ENCODE measurements around the gene BRD4. TPM values are rescaled to one million over a fixed set of nuclear protein-coding genes. Genes with fewer than 3 reads are reported as not detected.

BRD4 gene
- total and polyA plus RNA-seq, 4 donors, result 16.3 to 59.0 (median 40.2) TPM

DNA sequence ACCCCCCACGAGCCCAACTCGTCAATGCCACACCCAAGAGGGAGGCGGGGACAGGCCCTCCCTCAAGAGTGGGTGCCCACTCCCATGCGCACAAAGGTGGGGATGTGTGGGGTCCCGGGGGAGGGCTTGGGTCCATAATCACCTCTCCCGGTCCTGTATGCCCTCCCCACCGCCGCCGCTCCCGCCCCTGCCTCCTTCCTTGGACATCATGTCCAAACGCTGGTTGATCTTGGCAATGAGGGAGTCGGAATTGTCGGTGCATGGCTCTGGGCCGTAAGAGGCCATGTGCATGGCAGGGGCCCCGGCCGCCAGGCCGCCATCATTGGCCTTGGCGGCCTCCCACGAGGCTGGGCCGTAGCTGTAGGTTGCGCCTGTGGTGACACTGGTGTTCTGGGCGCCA, 41.3 kb upstream of the BRD4 start:
- Histone ChIP-seq H3K27me3 (ENCODE audit: control insufficient read depth, insufficient read depth, low read length) (no peaks in the 10 kb centered on the region), H3K27ac (ENCODE audit: low read depth, low read length) (no peak overlapping the region), H3K36me3 (ENCODE audit: control insufficient read depth, insufficient read depth, low read length) (peaks cover 66% of the 10 kb centered on the region), H3K4me1 (ENCODE audit: control insufficient read depth, insufficient read depth, low read length) (peaks cover 36% of the 10 kb centered on the region), H3K9me3 (ENCODE audit: control insufficient read depth, insufficient read depth, low read length) (no peaks in the 10 kb centered on the region), H3K4me3 (ENCODE audit: low read depth, low read length) (no peak overlapping the region)
- no peak for DNase-seq (ENCODE audit: low read depth in 4 of 6, low spot score in 6 of 6)
- 89% methylated on average over 17 of the region's 22 CpGs for WGBS (ENCODE audit: insufficient coverage)

DNA sequence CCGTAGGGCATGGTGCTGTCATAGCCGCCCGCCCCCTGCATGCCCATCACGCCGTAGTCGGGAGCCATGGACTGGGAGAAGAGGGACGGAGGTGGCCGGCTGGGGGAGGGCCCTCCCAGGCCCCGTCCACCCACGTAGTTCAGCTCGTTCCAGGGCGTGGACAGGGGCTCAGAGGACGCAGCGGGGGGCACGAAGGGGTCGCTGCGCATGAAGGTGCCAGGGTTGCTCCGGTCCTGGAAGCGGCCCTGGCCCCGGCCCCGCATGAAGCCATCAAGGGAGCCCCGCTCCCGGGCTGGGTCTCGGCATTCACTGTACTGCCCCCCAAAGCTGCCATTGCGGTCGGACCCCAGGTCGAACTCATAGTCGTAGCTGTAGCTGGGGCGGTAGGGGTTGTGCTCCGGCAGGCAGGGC, 40.6 kb upstream of the BRD4 start:
- Histone ChIP-seq H3K4me3 (ENCODE audit: low read depth, low read length) (no peak overlapping the region), H3K9me3 (ENCODE audit: control insufficient read depth, insufficient read depth, low read length) (no peaks in the 10 kb centered on the region), H3K27ac (ENCODE audit: low read depth, low read length) (no peak overlapping the region), H3K4me1 (ENCODE audit: control insufficient read depth, insufficient read depth, low read length) (peaks cover 30% of the 10 kb centered on the region), H3K27me3 (ENCODE audit: control insufficient read depth, insufficient read depth, low read length) (no peaks in the 10 kb centered on the region), H3K36me3 (ENCODE audit: control insufficient read depth, insufficient read depth, low read length) (peaks cover 73% of the 10 kb centered on the region)
- DNase-seq (ENCODE audit: low read depth in 4 of 6, low spot score in 6 of 6), result no peak
- WGBS (ENCODE audit: insufficient coverage), result 96% methylated on average over 30 of the region's 30 CpGs

DNA sequence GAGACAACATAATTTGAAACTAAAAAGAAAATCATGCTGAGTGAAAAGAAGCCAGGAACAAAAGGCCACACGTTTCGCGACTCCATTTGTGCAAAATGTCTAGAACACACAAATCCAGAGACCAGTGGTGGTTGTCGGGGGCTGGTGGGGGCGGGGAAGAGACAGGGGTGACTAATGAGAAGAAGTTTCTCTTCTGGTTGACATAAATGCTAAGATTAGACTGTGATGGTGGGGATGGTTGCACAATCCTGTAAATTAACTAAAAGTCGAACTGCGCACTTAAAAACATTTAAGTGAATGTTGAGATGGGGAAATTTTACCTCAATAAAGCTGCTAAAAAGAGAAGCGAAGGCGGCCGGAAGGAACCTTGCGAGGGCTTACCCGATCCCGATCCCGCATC, 40.1 kb upstream of the BRD4 start:
- Histone ChIP-seq H3K4me3 (ENCODE audit: low read depth, low read length) (no peak overlapping the region), H3K27me3 (ENCODE audit: control insufficient read depth, insufficient read depth, low read length) (no peaks in the 10 kb centered on the region), H3K27ac (ENCODE audit: low read depth, low read length) (no peak overlapping the region), H3K4me1 (ENCODE audit: control insufficient read depth, insufficient read depth, low read length) (peaks cover 26% of the 10 kb centered on the region), H3K9me3 (ENCODE audit: control insufficient read depth, insufficient read depth, low read length) (no peaks in the 10 kb centered on the region), H3K36me3 (ENCODE audit: control insufficient read depth, insufficient read depth, low read length) (peaks cover 78% of the 10 kb centered on the region)
- no peak for DNase-seq (ENCODE audit: low read depth in 4 of 6, low spot score in 6 of 6)
- 90% methylated on average over 13 of the region's 14 CpGs for WGBS (ENCODE audit: insufficient coverage)

DNA sequence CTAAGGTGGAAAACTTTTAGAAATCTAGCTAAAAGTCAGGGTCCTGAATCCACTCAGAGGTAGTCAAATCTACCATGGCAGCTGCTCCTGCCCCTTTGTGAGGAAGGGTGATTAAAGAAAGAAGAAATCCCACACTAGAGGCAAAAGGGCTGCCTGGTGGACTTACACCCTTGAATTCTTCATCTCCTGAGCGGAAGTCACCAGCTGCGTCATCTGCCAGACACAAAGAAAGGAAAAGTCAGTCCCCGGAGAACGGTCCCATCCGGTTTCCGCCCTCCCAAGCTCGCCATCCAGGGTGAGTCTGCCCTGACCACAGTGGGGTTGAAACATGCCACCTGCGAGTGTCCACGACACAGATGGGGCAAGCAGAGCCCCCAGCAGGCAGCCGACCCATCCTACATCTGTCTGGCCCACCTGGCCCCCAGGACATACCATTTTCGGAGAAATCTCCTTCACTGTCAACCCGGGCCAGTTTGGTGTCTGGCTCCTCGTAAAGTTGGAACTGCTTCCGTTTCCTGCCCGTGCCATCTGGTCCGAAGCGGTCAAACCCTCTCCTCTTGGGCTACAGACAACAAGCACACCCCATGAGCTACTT, 39.5 kb upstream of the BRD4 start:
- Histone ChIP-seq H3K36me3 (ENCODE audit: control insufficient read depth, insufficient read depth, low read length) (peaks cover 83% of the 10 kb centered on the region), H3K9me3 (ENCODE audit: control insufficient read depth, insufficient read depth, low read length) (no peaks in the 10 kb centered on the region), H3K27me3 (ENCODE audit: control insufficient read depth, insufficient read depth, low read length) (no peaks in the 10 kb centered on the region), H3K4me1 (ENCODE audit: control insufficient read depth, insufficient read depth, low read length) (peaks cover 20% of the 10 kb centered on the region), H3K4me3 (ENCODE audit: low read depth, low read length) (no peak overlapping the region), H3K27ac (ENCODE audit: low read depth, low read length) (no peak overlapping the region)
- WGBS (ENCODE audit: insufficient coverage), result 90% methylated on average over 17 of the region's 17 CpGs
- no peak for DNase-seq (ENCODE audit: low read depth in 4 of 6, low spot score in 6 of 6)

DNA sequence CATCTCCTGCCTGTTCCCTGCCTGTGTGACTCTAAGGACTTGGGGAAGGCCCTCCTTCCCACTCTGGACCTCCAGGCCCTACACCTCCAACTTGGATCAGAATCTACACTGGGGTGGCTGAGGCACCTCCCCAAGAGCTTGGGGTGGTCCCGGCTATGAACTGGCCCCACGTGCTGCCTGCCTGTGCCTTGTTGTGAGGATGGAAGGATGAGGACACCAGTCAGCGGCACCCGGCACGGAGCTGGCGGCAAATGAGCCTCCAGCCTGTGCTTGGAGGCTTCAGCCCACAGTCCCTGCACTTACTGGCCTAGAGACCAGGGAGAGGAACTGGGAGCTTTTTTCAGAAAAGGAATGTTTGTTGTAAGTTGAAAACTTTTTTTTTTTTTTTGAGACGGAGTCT, 38.8 kb upstream of the BRD4 start:
- Histone ChIP-seq H3K9me3 (ENCODE audit: control insufficient read depth, insufficient read depth, low read length) (no peaks in the 10 kb centered on the region), H3K27ac (ENCODE audit: low read depth, low read length) (no peak overlapping the region), H3K27me3 (ENCODE audit: control insufficient read depth, insufficient read depth, low read length) (no peaks in the 10 kb centered on the region), H3K36me3 (ENCODE audit: control insufficient read depth, insufficient read depth, low read length) (peaks cover 89% of the 10 kb centered on the region), H3K4me1 (ENCODE audit: control insufficient read depth, insufficient read depth, low read length) (peaks cover 17% of the 10 kb centered on the region), H3K4me3 (ENCODE audit: low read depth, low read length) (no peak overlapping the region)
- no peak for DNase-seq (ENCODE audit: low read depth in 4 of 6, low spot score in 6 of 6)
- 91% methylated on average over 5 of the region's 7 CpGs for WGBS (ENCODE audit: insufficient coverage)

DNA sequence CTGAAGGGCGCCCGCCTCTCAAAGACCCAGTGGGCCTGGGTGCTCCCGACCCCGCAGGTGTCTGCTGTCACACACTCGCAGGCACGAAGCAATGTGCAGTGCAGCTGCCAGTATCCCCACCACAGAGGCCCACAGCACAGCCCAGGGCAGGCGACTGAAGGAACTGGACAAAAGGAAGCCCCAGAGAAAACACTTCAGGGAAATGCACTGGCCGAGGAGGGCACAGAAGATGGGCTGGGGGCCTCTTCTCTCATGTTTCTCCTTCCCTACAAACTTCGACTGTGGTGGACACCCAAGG, 37.2 kb upstream of the BRD4 start:
- Histone ChIP-seq H3K9me3 (ENCODE audit: control insufficient read depth, insufficient read depth, low read length) (no peaks in the 10 kb centered on the region), H3K27ac (ENCODE audit: low read depth, low read length) (no peak overlapping the region), H3K36me3 (ENCODE audit: control insufficient read depth, insufficient read depth, low read length) (peaks cover 95% of the 10 kb centered on the region), H3K4me1 (ENCODE audit: control insufficient read depth, insufficient read depth, low read length) (peaks cover 10% of the 10 kb centered on the region), H3K4me3 (ENCODE audit: low read depth, low read length) (no peak overlapping the region), H3K27me3 (ENCODE audit: control insufficient read depth, insufficient read depth, low read length) (no peaks in the 10 kb centered on the region)
- DNase-seq (ENCODE audit: low read depth in 4 of 6, low spot score in 6 of 6), result no peak
- WGBS (ENCODE audit: insufficient coverage), result over 99% methylated on average over 9 of the region's 9 CpGs

DNA sequence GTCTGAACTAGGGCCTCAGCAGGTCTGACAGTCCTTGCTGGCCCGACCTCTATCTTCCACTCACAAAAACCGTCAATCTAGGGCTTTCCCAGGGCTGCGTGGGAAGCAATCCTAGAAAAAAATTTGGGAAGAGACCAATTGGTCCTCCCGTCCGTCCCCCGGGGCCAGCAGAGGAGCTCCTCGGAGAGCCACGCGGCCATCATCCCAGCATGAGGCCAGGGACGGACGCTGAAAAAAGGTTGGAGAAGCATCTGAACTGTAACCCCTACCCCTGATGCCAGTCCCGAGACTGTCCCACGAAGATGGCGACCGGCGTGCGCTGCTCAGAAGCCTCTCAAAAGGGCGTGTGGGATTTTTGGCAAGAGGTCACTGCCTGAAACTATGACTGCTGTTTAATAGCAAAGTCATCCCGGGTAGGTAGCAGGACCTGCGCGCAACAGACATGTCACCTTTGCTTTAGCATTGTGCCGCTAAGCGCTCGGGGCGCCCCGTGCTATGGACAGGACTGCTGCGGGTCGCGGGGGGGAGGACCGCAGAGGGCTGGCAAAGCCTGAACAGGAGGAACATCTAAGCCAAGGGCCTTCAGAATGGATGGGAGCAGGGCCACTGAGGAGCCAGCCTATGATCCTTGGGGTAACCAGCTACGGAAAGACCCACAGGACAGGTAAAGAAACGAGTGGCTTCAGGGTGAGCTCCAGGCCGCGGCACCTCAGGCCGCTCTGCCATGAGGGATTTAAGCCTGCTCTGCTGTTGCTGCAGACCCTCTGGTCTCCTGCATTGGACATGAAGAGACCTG, 36.7 kb upstream of the BRD4 start:
- Histone ChIP-seq H3K4me3 (ENCODE audit: low read depth, low read length) (no peak overlapping the region), H3K36me3 (ENCODE audit: control insufficient read depth, insufficient read depth, low read length) (peaks cover 91% of the 10 kb centered on the region), H3K9me3 (ENCODE audit: control insufficient read depth, insufficient read depth, low read length) (no peaks in the 10 kb centered on the region), H3K27ac (ENCODE audit: low read depth, low read length) (no peak overlapping the region), H3K4me1 (ENCODE audit: control insufficient read depth, insufficient read depth, low read length) (peaks cover 5% of the 10 kb centered on the region), H3K27me3 (ENCODE audit: control insufficient read depth, insufficient read depth, low read length) (no peaks in the 10 kb centered on the region)
- WGBS (ENCODE audit: insufficient coverage), result 95% methylated on average over 34 of the region's 35 CpGs
- DNase-seq (ENCODE audit: low read depth in 4 of 6, low spot score in 6 of 6), result no peak

DNA sequence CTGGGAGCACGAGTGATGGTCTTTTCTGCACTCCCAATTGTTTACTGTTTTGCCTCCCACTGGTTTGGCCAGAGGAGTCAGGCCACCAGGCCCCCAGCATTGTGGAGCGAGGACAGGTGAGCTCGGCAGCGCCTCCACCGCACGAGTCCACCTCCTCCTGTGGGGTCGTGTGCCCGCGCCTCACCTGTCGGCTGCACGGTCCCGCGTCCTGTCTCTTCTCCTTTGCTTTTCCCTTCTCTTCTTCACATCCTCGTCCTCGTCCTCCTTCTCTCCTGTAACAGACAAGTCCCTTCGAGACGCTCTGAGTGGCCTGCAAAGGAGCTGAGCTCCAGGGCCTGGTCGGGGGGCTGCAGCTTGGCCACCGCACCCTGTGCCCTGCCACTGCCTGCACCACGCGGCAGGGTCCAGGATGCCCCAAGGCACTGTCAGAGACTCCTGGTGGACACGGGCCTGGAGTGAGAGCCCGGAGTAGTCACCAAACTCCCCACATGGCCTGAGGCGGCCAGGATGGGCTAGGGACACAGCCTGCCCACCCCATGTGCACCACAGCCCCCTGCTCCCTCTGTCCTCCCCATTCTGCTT, 35.8 kb upstream of the BRD4 start:
- Histone ChIP-seq H3K4me3 (ENCODE audit: low read depth, low read length) (no peak overlapping the region), H3K4me1 (ENCODE audit: control insufficient read depth, insufficient read depth, low read length) (no peaks in the 10 kb centered on the region), H3K9me3 (ENCODE audit: control insufficient read depth, insufficient read depth, low read length) (no peaks in the 10 kb centered on the region), H3K27ac (ENCODE audit: low read depth, low read length) (no peak overlapping the region), H3K27me3 (ENCODE audit: control insufficient read depth, insufficient read depth, low read length) (no peaks in the 10 kb centered on the region), H3K36me3 (ENCODE audit: control insufficient read depth, insufficient read depth, low read length) (peaks cover 83% of the 10 kb centered on the region)
- DNase-seq (ENCODE audit: low read depth in 4 of 6, low spot score in 6 of 6), result no peak
- 97% methylated on average over 24 of the region's 24 CpGs for WGBS (ENCODE audit: insufficient coverage)

DNA sequence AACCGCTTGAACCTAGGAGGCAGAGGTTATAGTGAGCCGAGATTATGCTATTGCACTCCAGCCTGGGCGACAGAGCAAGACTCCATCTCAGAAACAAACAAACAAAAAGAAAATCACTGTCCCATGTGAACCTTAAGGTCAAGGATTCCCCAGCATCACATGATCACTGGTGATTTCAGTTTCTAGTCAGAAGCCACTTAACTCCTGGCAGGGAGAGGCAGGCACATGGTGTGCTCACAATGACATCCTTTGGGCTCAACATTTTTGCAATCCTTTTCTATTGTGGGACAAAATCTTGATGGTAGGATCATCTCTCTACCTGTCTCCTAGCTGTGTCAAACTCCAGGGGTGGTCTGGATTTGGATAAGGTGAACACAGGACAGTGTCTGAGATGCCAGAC, 35.1 kb upstream of the BRD4 start:
- no peak for DNase-seq (ENCODE audit: low read depth in 4 of 6, low spot score in 6 of 6)
- peaks cover 76% of the 10 kb centered on the region for H3K36me3 ChIP-seq (ENCODE audit: control insufficient read depth, insufficient read depth, low read length)
- no peaks in the 10 kb centered on the region for H3K27me3 ChIP-seq (ENCODE audit: control insufficient read depth, insufficient read depth, low read length)
- no peak overlapping the region for H3K27ac ChIP-seq (ENCODE audit: low read depth, low read length)
- H3K9me3 ChIP-seq (ENCODE audit: control insufficient read depth, insufficient read depth, low read length), result no peaks in the 10 kb centered on the region
- no peaks in the 10 kb centered on the region for H3K4me1 ChIP-seq (ENCODE audit: control insufficient read depth, insufficient read depth, low read length)
- no peak overlapping the region for H3K4me3 ChIP-seq (ENCODE audit: low read depth, low read length)
- WGBS (ENCODE audit: insufficient coverage), result 100% methylated on average over 2 of the region's 3 CpGs

DNA sequence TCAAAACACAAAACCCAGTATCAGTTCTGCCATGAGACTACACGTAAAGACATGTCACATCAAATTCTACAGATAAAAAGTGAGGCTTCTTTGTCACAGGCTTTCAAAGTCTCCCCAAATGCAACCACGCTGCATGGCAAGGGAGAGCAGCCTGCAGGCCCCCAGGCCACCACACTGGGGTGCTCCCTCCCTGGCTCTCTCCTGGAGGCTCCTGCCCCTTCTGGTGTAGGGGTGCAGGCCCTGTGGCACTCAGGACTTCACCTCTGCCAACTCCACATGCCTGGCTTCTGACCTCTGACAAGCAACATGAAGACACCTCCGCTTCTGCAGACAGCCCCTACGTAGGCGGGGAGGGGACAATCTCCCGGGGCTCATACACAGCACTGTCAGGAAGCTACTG, 32.9 kb upstream of the BRD4 start:
- no peak for DNase-seq (ENCODE audit: low read depth in 4 of 6, low spot score in 6 of 6)
- H3K27me3 ChIP-seq (ENCODE audit: control insufficient read depth, insufficient read depth, low read length), result no peaks in the 10 kb centered on the region
- no peak overlapping the region for H3K27ac ChIP-seq (ENCODE audit: low read depth, low read length)
- H3K4me3 ChIP-seq (ENCODE audit: low read depth, low read length), result no peak overlapping the region
- 95% methylated on average over 6 of the region's 6 CpGs for WGBS (ENCODE audit: insufficient coverage)
- peaks cover 76% of the 10 kb centered on the region for H3K36me3 ChIP-seq (ENCODE audit: control insufficient read depth, insufficient read depth, low read length)
- H3K9me3 ChIP-seq (ENCODE audit: control insufficient read depth, insufficient read depth, low read length), result no peaks in the 10 kb centered on the region
- H3K4me1 ChIP-seq (ENCODE audit: control insufficient read depth, insufficient read depth, low read length), result no peaks in the 10 kb centered on the region
